Colonic mucosa (tissue), 4 donors: Measurements from ENCODE around the gene SMTN. TPM values are rescaled to one million over a fixed set of nuclear protein-coding genes. Genes with fewer than 3 reads are reported as not detected.
"Not testable (repeated sequence)": the region's sequence is repeated elsewhere in the genome, so short reads cannot be mapped to it uniquely, and the experiment has no call there.

ENCODE experiments used
- DNase-seq: peaks from one replicate; pipeline ENCODE4 v3.0.0-alpha.2; 2020
- H3K27ac ChIP-seq: fragments of 200-600 bp; one replicate; pipeline ENCODE4 v1.8.0; 2021
- H3K27me3 ChIP-seq: fragments of 200-600 bp; one replicate; pipeline ENCODE4 v1.8.0; 2021
- H3K36me3 ChIP-seq: fragments of 200-600 bp; one replicate; pipeline ENCODE4 v1.8.0; 2021
- H3K4me1 ChIP-seq: fragments of 200-600 bp; one replicate; pipeline ENCODE4 v1.8.0; 2021; ENCODE audit warnings: mild to moderate bottlenecking
- H3K4me3 ChIP-seq: fragments of 200-600 bp; one replicate; pipeline ENCODE4 v1.8.0; 2021
- H3K9ac ChIP-seq, 2 donors: one replicate each; pipeline ENCODE4 v1.7.0; 2013; ENCODE audit warnings: control low read depth in 2 of 2, low read depth in 2 of 2, low read length in 2 of 2
- H3K9me3 ChIP-seq: fragments of 200-600 bp; one replicate; pipeline ENCODE4 v1.8.0; 2021
- CTCF ChIP-seq: fragments of 200-600 bp; IDR thresholded peaks from one replicate; pipeline ENCODE4 v1.8.0; 2022; ENCODE audit warnings: antibody characterized with exemption, mild to moderate bottlenecking
- intact Hi-C: fragments of 100-400 bp; cut with DNase I; formaldehyde crosslinking; loops from one replicate; pipeline ENCODE4 v1.14.1; 2022
- total RNA-seq, 2 donors: library from RNA; stranded (reverse); fragmentation: NEBNext Ultra II Directional in 1 of 2; extraction: Animal tissue kit (Norgen Biotek cat#: 25700) in 1 of 2; gene quantifications; one replicate each; pipeline ENCODE4 v1.2.1, GENCODE V29; 2021
- donor health status: healthy.
- donor health status: DM: no; HTN: no; CAD: no.
- donor health status: DM: no; HTN: no; CAD: no.

Gene SMTN
- total RNA-seq, 2 donors from 2014 or later, result 152 to 159 TPM

DNA sequence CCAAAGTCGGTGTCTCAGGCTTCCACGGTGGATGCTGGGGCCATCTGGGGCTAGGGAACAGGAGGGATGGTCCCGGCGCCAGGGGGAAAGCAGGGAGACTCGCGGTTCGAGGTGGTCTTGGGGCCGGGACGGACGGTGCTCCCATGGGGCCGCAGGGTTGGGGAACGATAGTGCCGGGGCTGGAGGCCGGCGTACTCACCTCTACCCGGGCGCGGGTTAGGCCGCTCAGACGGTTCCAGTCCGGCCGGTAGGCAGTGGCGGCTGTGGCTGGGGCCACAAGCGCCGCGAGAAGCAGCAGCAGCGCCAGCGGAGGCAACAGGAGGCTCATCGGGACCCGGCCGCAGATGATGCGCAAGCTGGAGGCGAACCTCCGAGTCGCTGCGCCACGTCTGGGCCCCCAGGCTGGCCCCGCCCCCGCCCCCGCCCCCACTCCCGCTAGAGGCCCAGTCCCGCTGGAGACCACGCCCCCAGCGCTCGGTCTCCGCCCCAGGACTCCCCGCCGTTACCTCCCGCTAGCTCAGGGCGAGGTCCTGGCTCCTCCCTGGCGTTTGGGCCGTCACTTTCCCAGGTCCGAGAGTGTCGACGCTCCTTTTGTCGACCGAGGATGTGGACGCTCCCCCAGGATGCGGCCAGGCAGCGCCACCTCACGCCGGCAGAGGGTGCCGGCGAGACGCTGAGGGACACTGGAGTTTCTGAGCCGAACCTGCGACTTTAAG, 26.2 kb downstream of the SMTN start, which contains the start of gene SELENOM:
SELENOM (minus strand) TSS at position 391 of the 716 bp plus-strand sequence; CDS start at position 328, 63 bp downstream.
- TF ChIP-seq CTCF, result peak; percentile 83
- Histone ChIP-seq H3K9me3 (no peaks in the 10 kb centered on the region), H3K27me3 (no peaks in the 10 kb centered on the region), H3K36me3 (no peaks in the 10 kb centered on the region), H3K4me3 (peak within 1 kb of the TSS; percentile 60), H3K4me1 (no peaks in the 10 kb centered on the region), H3K9ac (peak within 1 kb of the TSS; percentile 78 to 96), H3K27ac (peak within 1 kb of the TSS; percentile 85)
- peak; percentile 97 for DNase-seq
- intact Hi-C loops, result loop anchor here (5.0 kb wide), 1 partner anchor 40 kb away; no protein-coding TSS in a partner anchor

DNA sequence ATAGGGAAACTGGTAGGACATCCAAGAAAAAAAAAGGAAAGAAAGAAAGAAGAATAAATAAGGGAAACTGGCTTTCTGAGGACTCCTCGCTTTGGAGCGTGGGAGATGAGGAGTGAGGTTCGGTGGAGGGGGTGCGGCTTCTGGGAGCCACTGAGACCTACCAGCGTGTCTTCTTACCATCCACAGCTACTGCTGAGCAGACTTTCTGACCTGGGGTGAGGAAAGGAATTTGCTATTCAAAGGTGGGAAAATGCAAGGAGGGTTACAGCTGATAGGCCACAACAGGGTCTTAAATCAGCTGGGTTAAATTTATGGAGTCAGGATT, 26.7 kb downstream of the SMTN start:
- Histone ChIP-seq H3K9me3 (no peaks in the 10 kb centered on the region), H3K9ac (peak overlapping the region; percentile 33 to 70), H3K4me1 (no peaks in the 10 kb centered on the region), H3K27ac (no peak overlapping the region), H3K36me3 (no peaks in the 10 kb centered on the region), H3K27me3 (no peaks in the 10 kb centered on the region), H3K4me3 (peak overlapping the region; percentile 60)
- no peak for TF ChIP-seq CTCF
- DNase-seq, result no peak
- intact Hi-C loops, result loop anchor here (5.0 kb wide), 1 partner anchor 39 kb away; no protein-coding TSS in a partner anchor

DNA sequence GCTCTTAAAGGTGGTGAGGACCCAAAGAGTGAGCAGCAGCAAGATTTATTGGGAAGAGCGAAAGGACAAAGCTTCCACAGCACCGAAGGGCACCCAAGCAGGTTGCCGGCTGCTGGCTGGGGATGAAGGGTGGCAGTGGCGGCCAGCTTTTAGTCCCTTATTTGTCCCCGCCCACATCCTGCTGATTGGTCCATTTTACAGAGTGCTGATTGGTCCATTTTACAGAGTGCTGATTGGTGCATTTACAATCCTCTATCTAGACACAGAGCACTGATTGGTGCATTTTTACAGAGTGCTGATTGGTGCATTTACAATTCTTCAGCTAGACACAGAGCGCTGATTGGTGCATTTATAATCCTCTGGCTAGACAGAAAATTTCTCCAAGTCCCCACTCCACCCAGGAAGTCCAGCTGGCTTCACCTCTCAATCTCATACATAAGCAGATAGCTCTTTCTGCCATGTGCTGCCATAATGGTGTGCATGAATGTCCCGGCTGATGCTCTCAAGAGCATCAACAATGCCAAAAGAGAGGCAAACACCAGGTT, 31.5 kb downstream of the SMTN start:
- H3K27me3 ChIP-seq, H3K27ac ChIP-seq, H3K36me3 ChIP-seq, H3K9me3 ChIP-seq, H3K4me3 ChIP-seq, DNase-seq, H3K4me1 ChIP-seq, intact Hi-C loops, H3K9ac ChIP-seq: not testable (repeated sequence)

DNA sequence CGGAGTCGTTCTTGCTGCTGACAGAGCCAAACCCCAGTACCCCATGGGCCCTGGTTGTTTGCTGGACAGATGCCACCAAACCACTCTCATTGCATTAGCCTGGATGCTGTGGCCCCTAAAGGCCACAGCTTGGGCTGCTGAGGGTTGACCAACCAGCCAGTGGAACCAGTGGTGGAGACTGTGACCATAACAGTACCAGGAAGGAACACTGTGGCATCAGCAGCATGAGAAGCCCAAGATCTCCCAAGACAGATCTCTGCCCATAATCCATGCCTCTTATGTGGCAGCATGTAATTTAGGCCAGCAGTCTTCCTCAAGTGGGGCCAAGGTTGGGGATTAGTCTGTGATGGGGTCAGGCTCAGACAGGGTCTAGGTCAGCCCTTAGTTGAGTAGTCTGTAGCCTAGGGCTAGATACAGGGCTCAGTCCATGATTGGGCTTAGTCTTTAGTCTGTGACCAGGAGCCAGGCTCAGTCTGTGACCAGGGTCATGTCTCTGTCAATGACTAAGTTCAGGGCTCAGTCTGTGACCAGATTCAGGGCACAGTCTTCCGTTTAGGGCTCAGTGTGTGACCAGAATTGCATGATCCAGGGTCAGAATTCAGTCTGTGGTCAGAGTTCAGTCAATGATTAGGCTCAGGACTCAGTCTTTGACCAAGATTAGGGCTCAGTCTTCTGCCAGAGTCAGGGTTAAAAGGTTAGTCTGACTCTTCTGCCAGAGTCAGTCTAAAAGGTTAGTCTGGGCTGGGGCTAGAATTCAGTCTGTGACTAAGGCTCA, 37.1 kb downstream of the SMTN start:
- Histone ChIP-seq H3K9ac (no peak overlapping the region), H3K4me3 (no peak overlapping the region), H3K9me3 (no peaks in the 10 kb centered on the region), H3K4me1 (peaks cover 8% of the 10 kb centered on the region), H3K27ac (no peak overlapping the region), H3K27me3 (no peaks in the 10 kb centered on the region), H3K36me3 (no peaks in the 10 kb centered on the region)
- intact Hi-C loops, result no loop called here
- DNase-seq, result no peak
- TF ChIP-seq CTCF, result no peak

DNA sequence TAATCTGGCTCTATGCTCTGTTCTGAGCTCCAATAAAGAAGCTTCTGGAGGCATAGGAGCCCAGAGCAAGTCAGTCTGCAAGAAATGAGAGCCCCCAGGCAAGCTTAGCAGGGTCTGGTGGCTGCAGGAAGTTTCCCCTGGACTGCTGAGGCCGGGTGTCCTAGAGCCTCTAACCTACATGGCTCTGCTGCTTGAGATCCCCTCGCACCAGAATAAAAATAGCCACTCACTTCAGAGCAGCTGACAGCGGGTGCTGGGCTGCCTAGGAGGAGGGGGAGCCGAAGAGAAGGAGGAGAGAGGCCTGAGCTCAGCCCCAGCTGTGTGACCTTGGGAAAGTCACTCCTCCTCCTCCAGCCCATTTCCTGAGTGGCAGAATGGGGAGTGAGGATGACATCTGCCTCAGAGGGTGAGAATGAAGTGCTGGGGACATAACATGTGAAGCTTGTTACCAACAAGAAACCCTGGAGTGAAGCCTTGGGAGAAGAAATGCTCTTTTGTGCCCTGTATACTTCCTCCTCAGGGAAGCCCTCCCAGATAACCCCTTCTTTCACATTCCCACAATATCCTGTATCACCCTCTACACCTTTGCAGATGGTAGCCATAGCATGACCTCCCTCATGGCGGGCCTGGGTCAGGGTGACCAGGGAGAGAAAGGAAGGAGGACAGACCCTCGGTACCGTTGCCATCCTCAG, 38.1 kb downstream of the SMTN start:
- DNase-seq, result no peak
- no peak for TF ChIP-seq CTCF
- no peak overlapping the region for H3K9ac ChIP-seq

More for the DNA sequence above, 38.1 kb downstream of the SMTN start:
- Histone ChIP-seq H3K4me1 (peaks cover 8% of the 10 kb centered on the region), H3K4me3 (no peak overlapping the region), H3K9me3 (no peaks in the 10 kb centered on the region), H3K27me3 (no peaks in the 10 kb centered on the region), H3K36me3 (no peaks in the 10 kb centered on the region), H3K27ac (no peak overlapping the region)
- intact Hi-C loops, result no loop called here
